Activated CD8-positive, alpha-beta T cell treated with anti-CD3 and anti-CD28 coated beads, Interleukin-2, amount 10 ng/mL, durations not matched to agents 7 days and 5 days (primary cell): ENCODE data around the gene SERPINA10. TPM values are rescaled to one million over a fixed set of nuclear protein-coding genes. Genes with fewer than 3 reads are reported as not detected.
"Not testable (repeated sequence)": the region's sequence is repeated elsewhere in the genome, so short reads cannot be mapped to it uniquely, and the experiment has no call there.

Source experiments
- ATAC-seq: fragments of 150-1000 bp; cut with Tn5 transposase; one replicate; pipeline ENCODE4 v1.10.0; 2021; ENCODE audit warnings: moderate library complexity
- CTCF ChIA-PET: fragments of 350-600 bp; sonication (Branson Sonifier 250); formaldehyde crosslinking; loops from one replicate; lab custom pipeline; 2021; ENCODE audit warnings: antibody characterized with exemption; lab: Charles Lee
- POLR2A ChIA-PET: fragments of 350-600 bp; sonication (Branson Sonifier 250); formaldehyde crosslinking; loops from one replicate; lab custom pipeline; 2021; ENCODE audit warnings: antibody characterized with exemption; lab: Charles Lee
- DNase-seq: peaks from one replicate; pipeline ENCODE4 v3.0.0-alpha.2; 2020
- H3K27ac Mint-ChIP-seq: one replicate; pipeline ENCODE4 v1.8.0; 2021; ENCODE audit warnings: mild to moderate bottlenecking, mixed read lengths
- H3K27me3 Mint-ChIP-seq: one replicate; pipeline ENCODE4 v1.8.0; 2021; ENCODE audit warnings: low read depth, mixed read lengths
- H3K36me3 Mint-ChIP-seq: one replicate; pipeline ENCODE4 v1.8.0; 2021; ENCODE audit warnings: low read depth, mixed read lengths
- H3K4me1 Mint-ChIP-seq: one replicate; pipeline ENCODE4 v1.8.0; 2021; ENCODE audit warnings: low read depth, mixed read lengths
- H3K4me3 Mint-ChIP-seq: one replicate; pipeline ENCODE4 v1.8.0; 2021; ENCODE audit warnings: mild to moderate bottlenecking, mixed read lengths
- H3K9me3 Mint-ChIP-seq: one replicate; pipeline ENCODE4 v1.8.0; 2022; ENCODE audit warnings: mixed read lengths; ENCODE audit not compliant: insufficient read depth
- total RNA-seq, 2 experiments: library from RNA; stranded (reverse); gene quantifications; one replicate each; pipeline ENCODE4 v1.2.3, GENCODE V29; 2021

The SERPINA10 gene
- total RNA-seq, 2 experiments from 2014 or later: not detected

- no peak overlapping the region for H3K4me3 Mint-ChIP-seq
- POLR2A ChIA-PET: no interaction called here
- no peak for DNase-seq
- peaks cover 13% of the 10 kb centered on the region for H3K27me3 Mint-ChIP-seq
- H3K36me3 Mint-ChIP-seq: no peaks in the 10 kb centered on the region
- H3K4me1 Mint-ChIP-seq: no peaks in the 10 kb centered on the region
- CTCF ChIA-PET: no interaction called here
- H3K9me3 Mint-ChIP-seq: no peaks in the 10 kb centered on the region
- no peak for ATAC-seq
- H3K27ac Mint-ChIP-seq: no peak overlapping the region
These were observed 25.7 kb downstream of the SERPINA10 start for GRCh38 chr14:94267352-94267751.

DNA sequence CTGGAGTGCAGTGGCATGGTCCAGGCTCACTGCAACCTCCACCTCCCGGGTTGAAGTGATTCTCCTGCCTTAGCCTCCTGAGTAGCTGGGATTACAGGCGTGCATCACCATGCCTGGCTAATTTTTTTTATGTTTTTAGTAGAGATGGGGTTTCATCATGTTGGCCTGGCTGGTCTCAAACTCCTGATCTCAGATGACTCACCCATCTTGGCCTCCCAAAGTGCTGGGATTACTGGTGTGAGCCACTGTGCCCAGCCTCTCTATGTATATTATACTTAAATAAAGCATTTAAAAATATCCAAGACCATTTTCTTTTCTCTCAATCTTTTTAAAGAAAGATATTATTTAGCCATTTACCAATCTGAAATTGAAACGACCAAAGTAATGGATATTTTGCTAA lies 28.9 kb downstream of the SERPINA10 start:
- H3K27ac Mint-ChIP-seq, ATAC-seq, H3K4me3 Mint-ChIP-seq, H3K4me1 Mint-ChIP-seq, H3K27me3 Mint-ChIP-seq, CTCF ChIA-PET, H3K36me3 Mint-ChIP-seq, H3K9me3 Mint-ChIP-seq, DNase-seq, POLR2A ChIA-PET: not testable (repeated sequence)

GRCh38 chr14:94244182-94244581 lies 48.9 kb downstream of the SERPINA10 start:
- DNase-seq: no peak
- Mint-ChIP-seq H3K9me3 (no peaks in the 10 kb centered on the region), H3K27me3 (peaks cover 9% of the 10 kb centered on the region), H3K36me3 (no peaks in the 10 kb centered on the region), H3K4me1 (no peaks in the 10 kb centered on the region), H3K27ac (no peak overlapping the region), H3K4me3 (no peak overlapping the region)
- ATAC-seq: no peak
- ChIA-PET POLR2A (no interaction called here), CTCF (no interaction called here)

GRCh38 chr14:94239406-94239805 lies 53.7 kb downstream of the SERPINA10 start:
- ATAC-seq (no peak), DNase-seq (no peak)
- Mint-ChIP-seq H3K27me3 (peaks cover 2% of the 10 kb centered on the region), H3K4me1 (no peaks in the 10 kb centered on the region), H3K9me3 (no peaks in the 10 kb centered on the region), H3K4me3 (no peak overlapping the region), H3K36me3 (no peaks in the 10 kb centered on the region), H3K27ac (no peak overlapping the region)
- ChIA-PET CTCF (no interaction called here), POLR2A (no interaction called here)

DNA sequence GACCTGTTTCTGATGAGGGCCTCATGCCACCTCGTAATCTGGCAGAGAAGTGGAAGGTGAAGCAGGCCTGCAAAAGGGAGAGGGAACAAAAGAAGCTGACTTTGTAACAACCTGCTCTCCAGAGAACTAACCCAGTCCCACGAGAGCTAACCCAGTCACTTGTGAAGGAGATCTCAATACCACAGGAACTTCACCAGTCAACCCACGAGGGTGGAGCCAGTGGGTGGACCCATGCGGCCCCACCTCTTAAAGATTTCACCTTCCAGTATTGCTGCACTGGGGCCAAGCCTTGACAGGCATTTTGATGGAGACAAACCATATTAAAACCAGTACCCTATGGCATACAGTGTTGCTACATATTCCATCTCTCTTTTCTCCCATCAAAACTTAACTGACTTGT lies 55.1 kb downstream of the SERPINA10 start:
- Mint-ChIP-seq H3K27me3 (peaks cover 2% of the 10 kb centered on the region), H3K4me3 (no peak overlapping the region), H3K9me3 (no peaks in the 10 kb centered on the region), H3K27ac (no peak overlapping the region), H3K36me3 (no peaks in the 10 kb centered on the region), H3K4me1 (no peaks in the 10 kb centered on the region)
- CTCF ChIA-PET: no interaction called here
- ATAC-seq (no peak), DNase-seq (no peak)
- POLR2A ChIA-PET: no interaction called here

DNA sequence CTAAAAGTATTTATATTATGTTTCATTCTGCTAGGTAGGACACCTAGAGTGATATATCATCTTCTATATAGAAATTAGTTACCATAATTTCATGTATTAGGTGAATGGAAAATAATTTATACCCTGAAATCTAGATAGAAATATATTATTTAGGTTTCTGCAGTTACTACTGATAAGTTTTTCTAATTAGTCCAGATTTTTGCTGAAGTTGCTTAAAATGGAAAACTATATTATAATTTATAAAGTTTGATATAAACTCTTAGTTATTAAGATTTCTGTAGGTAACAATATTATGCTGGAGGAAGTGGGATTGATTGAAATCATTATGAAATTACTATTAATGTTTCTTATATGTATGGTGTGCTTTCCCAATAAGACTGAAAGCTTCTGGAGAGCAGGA lies 56.0 kb downstream of the SERPINA10 start:
- no peaks in the 10 kb centered on the region for H3K9me3 Mint-ChIP-seq
- CTCF ChIA-PET: no interaction called here
- no peaks in the 10 kb centered on the region for H3K4me1 Mint-ChIP-seq

More for the DNA sequence above, 56.0 kb downstream of the SERPINA10 start:
- Mint-ChIP-seq H3K27ac (no peak overlapping the region), H3K36me3 (no peaks in the 10 kb centered on the region), H3K27me3 (peaks cover under 1% of the 10 kb centered on the region), H3K4me3 (no peak overlapping the region)
- no peak for ATAC-seq
- no peak for DNase-seq
- POLR2A ChIA-PET: no interaction called here

Other genes starting within 250 kb of the SERPINA10 start
- 100 to 1,000 TPM; 172 to 184 TPM for gene DDX24, start 212.1 kb downstream of the SERPINA10 start, total RNA-seq
- gene IFI27L1, start 212.0 kb downstream of the SERPINA10 start, total RNA-seq: 10 to 100 TPM; 34.7 to 41.3 TPM
- gene IFI27, start 182.5 kb downstream of the SERPINA10 start, total RNA-seq: 100 to 1,000 TPM; 116 to 129 TPM
- gene IFI27L2, start 163.7 kb downstream of the SERPINA10 start, total RNA-seq: 10 to 100 TPM; 65.2 to 74.6 TPM
- gene PPP4R4, start 118.9 kb downstream of the SERPINA10 start, total RNA-seq: under 1 TPM; 0.16 to 0.26 TPM
- gene SERPINA6, start 30.1 kb upstream of the SERPINA10 start, total RNA-seq: not detected
- not detected for gene SERPINA2, start 73.4 kb upstream of the SERPINA10 start, total RNA-seq
- gene SERPINA1, start 95.3 kb upstream of the SERPINA10 start, total RNA-seq: not detected
- not detected for gene SERPINA11, start 159.5 kb upstream of the SERPINA10 start, total RNA-seq
- gene SERPINA9, start 182.9 kb upstream of the SERPINA10 start, total RNA-seq: not detected
- gene SERPINA12, start 216.2 kb upstream of the SERPINA10 start, total RNA-seq: not detected